COLO668 (cell line): Measurements from ENCODE around the gene LRRC45.
"Not testable (repeated sequence)": the region's sequence is repeated elsewhere in the genome, so short reads cannot be mapped to it uniquely, and the experiment has no call there.

Source experiments
- DNase-seq: peaks from one replicate; lab custom pipeline; 2025; ENCODE audit not compliant: unreplicated experiment; lab: John Stamatoyannopoulos, UW

LRRC45 gene

DNA sequence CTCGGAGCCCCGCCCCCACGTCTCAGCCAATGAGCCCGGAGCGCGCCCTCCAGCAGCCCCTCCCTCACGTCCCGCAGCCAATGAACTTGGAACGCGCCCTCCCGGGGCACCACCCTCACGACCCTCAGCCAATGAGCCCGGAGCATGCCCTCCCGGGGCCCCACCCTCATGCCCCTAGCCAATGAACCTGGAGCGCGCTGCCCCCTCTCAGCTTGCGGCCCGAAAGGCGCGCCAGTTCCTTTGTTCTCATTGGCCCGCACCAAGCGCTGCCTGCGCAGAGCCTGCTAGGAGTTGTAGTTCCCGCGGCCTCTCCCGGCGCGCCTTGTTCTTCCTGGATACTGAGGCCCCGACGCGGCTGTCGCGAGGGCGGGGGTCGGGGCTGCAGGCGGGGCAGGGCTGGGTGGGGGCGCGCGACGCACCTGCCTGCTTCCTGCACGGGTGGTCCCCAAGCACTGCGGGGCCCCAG is at the start of gene LRRC45:
Gene LRRC45, plus strand, starts transcription at position 325 of the 466 bp plus-strand sequence. CDS start 339 bp downstream, outside the sequence.
- peak; percentile 99 for DNase-seq

DNA sequence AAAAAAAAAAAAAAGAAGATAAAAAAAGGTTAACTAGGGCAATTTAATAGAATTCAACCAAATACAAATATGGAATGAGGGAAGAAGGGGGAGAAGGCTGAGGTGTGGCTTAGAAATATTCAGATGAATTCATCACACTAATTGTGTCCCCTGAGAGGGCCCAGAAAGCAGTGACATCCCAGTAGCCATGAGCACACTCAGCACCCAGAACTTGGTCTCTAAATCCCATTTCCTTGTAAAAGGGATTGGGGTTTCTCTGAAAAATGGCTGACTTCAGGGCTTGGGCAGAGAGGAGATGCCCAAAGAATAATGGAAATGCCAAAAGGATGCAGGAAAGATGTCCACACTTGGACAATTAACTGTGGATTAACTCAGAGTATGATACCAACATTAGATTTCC is 49.7 kb upstream of the LRRC45 start:
- DNase-seq: no peak

DNA sequence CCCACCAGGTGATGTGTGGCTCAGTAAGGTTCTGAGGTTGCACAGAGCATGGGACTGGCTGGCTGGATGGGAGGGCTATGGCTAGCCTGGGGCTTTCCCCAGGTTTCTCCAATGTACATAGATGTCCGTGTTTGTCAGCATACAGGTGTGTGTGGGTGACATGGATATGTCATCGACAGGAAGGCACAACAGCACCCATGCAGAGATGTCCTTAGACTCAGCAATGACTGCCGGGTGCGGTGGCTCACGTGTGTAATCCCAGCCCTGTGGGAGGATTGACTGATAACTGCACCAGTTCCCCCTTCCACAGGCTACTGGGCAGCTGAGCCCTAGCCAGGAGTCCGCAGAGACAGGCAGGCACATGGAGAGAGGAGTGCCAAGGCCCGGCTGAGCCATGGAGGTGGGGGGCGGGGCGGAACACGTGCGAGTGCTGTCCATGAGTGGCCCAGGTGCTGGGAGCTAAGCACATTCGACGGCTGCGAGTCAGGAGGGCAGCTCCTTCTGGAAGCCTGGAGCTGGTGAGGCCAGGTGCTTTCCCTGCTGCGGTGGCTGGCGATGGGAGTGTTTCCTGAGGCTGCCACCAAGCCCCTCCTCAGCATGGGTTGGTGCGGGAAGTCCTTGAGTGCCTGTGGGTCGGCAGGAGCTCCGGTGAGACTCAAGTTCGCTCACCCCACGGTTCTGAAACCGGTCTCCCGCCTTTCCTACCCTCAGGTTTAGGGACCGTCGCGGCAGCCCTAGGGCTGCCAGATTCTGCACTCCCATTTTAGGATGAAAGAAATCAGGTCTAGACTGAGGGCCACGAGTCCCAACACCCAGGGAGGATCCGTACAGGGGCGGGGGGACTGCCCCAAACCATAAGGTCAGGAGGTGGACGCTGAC is 46.5 kb upstream of the LRRC45 start:
- peak; percentile 82 for DNase-seq

DNA sequence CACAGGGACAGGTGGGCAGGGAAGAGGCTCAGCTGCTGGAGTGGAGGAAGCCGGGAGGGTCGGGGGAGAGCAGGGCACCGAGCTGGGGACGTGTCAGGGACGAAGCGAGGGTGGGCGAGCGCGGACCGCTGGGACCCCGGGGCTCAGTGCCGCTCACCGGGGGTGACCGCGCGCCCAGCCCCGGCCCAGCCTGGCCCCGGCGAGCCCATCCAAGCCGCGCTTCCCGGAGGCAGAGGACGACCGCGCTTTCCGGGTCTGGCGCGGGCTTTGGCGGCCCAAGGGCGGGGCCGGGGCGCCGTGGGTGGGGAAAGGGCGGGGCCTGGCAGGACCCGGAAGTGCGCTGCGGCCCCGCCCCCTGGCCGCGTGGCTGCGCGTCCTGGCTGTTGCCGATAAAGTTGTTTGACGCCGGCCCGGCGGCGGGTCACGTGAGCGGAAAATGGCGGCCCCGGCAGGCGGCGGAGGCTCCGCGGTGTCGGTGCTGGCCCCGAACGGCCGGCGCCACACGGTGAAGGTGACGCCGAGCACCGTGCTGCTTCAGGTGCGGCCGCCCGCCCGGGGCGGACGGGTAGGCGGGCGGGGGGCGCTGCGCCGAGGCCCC is 45.8 kb upstream of the LRRC45 start, which contains the start of gene ASPSCR1:
Gene ASPSCR1, plus strand, starts transcription at position 419 of the 598 bp plus-strand sequence. Its CDS starts 18 bp downstream, at position 437.
- DNase-seq: peak; percentile 89

DNA sequence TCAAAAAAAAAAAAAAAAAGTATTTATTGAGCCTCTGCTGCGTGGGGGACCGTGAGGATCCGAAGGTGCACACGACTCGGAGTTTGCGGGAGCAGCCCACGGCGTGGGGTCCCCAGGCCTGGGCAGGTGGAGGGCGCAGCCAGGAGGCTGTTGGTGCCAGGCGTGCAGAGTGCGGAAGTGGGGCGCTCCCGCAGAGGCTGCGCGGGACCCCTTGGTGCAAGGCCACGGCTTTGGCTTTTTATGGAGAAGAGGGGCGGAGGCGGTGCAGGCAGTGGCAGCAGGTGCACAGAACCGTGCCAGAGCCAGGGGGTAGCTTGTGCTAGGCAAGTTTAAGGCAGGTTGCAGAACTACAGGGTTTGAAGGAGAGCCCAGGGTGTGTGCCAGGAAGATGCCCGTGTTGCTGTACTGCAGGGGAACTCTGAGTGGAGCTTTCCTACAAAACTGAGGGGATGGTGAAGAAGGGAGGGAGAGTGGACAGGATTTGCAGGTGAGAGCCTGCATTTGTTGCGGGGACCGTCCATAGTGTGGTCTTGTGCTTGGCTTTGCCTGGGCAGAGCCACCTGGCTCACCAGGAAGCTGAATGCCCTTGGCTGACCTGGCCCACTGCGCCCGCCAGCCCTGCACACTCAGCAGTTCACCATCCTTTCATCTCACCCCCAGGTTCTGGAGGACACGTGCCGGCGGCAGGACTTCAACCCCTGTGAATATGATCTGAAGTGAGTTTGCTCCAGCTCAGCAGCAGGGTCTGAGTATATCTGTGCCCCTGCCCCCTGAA is 44.4 kb upstream of the LRRC45 start:
- DNase-seq: peak; percentile 16

DNA sequence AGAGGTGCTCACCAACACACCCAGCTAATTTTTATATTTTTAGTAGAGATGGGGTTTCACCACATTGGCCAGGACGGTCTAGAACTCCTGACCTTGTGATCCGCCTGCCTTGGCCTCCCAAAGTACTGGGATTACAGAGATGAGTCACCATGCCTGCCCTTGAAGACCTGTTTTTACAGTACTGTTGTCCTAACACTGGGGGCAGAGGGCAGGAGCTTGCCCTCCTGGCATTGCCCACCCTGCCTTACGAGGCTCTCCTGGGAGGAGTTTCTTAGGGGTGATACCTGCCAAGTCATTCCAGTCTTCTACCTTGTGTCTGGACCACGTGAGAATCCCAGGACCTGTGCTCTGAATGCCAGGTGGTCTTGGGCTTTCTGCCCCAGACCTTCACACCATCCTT is 43.0 kb upstream of the LRRC45 start:
- DNase-seq: no peak

DNA sequence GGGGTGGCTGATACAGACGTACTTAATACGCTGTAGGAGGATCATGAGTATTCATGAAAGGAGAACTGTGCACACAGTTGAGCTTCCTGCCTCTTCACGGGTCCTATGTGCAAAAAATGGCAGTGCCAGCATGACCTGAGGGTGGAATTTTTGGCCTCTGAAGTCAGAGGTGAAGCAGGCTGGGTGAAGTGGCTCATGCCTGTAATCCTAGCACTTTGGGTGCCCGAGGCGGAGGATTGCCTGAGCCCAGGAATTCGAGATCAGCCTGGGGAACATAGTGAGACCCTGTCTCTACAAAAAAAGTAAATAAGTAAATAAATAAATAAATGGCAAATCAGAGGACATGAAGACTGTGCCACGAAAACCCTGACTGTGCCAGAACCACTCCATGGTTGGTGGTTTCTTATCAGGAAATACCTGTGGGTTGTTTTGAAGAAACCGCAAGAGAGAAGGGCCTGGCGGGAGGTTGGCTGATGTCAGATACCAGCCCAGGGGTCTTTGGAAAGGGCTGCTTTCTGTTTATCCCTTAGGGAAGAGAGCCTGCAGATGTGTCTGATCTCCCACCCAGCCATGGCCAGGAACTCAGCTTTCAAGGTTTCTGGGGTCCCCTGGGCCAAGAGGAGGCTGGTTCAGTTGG is 42.3 kb upstream of the LRRC45 start:
- DNase-seq: no peak

DNA sequence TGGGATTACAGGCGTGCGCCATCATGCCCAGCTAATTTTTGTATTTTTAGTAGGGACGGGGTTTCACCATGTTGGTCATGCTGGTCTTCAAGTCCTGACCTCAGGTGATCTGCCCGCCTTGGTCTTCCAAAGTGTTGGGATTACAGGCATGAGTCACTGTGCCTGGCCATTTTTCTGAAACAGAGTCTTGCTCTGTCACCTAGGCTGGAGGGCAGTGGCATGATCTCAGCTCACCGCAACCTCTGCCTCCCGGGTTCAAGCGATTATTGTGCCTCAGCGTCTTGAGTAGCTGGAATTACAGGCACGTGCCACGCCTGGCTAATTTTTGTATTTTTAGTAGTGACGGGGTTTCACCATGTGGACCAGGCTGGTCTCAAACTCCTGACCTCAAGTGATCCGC is 41.6 kb upstream of the LRRC45 start:
- not testable (repeated sequence) for DNase-seq

DNA sequence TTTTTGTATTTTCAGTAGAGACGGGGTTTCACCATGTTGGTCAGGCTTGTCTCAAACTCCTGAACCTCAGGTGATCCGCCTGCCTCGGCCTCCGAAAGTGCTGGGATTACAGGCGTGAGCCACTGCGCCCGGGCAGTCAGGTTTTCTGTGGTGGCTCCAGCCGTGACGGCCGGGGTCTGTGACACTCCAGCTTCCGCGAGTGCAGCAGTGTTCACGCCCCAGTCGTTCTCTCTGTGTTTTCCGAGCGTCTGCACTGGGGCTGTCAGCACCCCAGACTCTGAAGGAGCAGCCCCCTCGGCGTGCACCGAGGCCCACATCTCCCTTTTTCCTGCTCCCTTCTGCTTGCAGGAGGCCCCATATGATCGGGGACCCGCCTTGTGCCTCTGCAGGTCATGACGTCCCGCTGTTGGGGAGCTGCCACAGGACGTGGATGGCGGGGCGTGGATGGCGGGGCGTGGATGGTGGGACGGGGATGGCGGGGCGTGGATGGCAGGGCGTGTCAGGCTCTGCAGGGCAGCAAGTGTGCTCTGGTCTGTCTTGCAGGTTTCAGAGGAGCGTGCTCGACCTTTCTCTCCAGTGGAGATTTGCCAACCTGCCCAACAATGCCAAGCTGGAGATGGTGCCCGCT is 40.0 kb upstream of the LRRC45 start:
- no peak for DNase-seq

DNA sequence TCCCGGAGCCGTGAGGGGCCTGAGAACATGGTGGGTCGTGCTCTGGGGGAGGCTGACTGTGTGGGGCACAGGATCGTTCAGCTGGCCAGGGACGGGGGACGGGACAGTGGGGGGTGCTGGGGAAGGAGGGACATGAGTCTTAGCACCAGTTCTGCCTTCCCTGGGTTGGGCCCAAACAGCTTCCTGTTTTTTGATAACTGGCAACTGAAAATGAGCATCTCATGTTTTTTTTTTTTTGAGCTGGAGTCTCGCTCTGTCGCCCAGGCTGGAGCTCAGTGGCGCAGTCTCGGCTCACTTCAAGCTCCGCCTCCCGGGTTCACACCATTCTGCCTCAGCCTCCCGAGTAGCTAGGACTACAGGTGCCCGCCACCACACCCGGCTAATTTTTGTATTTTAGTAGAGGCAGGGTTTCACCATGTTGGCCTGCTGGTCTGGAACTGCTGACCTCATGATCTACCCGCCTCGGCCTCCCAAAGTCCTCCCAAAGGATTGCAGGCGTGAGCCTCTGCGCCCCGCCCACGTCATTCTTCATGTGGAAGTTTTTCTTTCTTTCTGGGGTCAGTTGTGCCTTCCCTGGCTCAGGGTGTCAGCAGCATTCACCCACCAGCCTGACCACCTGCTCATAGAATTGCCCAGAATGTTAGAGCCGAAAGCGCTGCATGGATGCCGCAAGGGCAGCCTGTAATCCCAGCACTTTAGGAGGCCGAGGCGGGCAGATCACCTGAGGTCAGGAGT is 39.3 kb upstream of the LRRC45 start:
- no peak for DNase-seq

DNA sequence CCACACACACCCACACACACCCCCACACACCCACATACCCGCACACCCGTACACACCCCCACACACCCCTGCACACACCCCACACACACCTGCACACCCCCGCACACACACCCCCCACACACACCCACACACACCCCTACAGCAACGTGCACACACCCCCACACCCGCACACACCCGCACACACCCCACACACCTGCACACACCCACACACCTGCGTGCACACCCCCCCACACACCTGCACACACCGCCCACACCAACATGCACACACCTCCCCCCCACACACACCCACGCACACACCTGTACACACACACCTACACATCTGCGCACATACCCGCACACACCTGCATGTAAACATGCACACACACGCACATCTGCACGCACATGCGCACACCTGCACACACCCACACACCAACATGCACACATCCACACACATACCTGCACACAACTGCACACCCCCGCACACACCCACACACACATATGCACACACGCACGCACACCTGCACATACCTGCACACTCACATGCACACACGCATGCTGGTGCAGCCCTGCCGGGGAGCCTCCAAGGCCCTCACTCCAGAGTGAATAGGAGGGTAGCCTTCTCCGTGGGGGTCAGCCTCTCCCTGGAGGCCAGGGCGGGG is 38.2 kb upstream of the LRRC45 start:
- no peak for DNase-seq

DNA sequence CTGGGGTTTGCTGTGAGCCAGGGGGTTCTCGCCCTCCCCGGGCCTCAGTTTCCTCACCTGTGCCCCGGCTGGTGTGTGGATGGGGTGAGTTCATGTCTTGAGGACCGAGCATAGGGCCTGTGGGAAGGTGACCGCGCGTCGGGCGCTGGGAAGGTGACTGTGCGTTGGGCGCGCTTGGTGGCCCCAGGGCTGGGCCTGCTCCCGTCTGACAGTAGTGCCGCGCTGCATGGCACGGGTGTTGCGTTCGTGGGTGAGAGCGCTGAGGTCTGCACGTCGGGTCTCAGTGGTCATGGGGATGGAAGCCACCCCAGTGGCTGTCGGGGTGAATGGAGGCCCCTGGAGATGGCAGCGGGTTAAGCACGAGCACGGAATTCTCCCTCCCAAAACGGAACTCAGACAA is 36.5 kb upstream of the LRRC45 start:
- DNase-seq: no peak

DNA sequence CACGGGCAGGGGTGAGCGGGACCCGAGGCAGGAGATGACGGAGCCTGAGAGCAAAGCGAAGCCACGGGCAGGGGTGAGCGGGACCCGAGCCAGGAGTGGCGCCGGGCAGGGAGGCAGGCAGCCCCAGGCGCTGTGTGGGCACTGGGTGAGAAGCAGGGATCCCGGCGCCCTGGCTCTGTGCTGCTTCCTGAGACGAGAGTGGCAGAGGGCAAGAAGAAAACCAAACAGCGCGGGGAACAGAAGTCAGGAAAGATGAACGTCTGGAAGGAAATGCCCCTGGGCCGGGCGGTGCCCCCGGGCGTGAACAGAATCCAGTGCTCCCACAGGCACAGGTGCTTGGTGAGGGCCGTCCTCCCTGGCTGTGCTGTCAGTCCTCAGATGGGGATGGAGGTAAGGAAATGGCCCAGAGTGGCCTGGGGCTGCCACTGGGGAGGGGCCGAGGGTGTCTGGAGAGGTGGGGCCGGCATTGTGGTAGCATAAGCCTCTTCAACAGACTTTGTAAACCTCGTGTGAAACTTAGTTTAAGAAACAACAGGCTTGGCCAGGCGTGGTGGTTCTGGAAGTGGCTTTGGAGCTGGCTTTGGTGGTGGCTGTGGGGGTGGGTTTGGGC is 35.8 kb upstream of the LRRC45 start:
- no peak for DNase-seq

DNA sequence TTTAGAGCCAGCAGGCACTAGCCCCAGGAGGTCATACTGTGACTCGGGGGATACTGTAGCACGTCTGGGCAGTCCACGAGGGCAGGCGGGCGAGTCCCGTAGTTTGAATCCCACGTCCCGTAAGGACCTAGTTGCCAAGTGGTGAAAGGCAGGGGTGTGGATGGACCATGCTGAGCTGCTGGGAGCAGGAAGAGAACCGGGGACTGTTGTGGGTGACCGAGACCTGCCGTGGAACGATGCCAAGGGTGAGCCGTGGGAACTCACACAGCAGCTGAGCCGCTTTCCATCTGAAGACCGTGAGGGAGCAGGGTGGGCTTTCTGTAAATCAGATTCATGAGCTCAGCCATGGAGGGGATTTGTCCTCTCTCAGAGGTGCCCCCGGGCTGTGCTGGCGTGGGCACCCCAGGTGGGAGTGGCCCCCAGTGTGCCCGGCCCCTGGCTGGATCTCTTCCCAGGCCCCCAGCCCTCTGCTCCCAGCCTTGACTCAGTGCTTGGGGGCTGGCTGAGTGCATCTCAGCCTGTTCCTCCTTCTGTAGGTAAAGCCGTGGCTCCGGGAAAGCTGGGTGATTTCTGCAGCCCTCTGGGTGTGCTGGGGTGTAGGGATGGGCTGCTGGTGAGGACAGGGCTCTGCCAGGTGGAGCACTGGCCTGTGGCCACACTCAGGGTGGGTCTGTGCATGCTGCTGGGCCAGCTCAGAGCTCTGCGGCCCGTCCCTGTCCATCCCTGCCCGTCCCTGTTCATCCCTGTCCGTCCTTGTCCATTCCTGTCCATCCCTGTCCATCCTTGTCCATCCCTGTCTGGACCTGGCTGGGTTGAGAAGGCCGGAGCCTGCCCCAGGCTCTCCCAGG is 32.0 kb upstream of the LRRC45 start:
- no peak for DNase-seq

DNA sequence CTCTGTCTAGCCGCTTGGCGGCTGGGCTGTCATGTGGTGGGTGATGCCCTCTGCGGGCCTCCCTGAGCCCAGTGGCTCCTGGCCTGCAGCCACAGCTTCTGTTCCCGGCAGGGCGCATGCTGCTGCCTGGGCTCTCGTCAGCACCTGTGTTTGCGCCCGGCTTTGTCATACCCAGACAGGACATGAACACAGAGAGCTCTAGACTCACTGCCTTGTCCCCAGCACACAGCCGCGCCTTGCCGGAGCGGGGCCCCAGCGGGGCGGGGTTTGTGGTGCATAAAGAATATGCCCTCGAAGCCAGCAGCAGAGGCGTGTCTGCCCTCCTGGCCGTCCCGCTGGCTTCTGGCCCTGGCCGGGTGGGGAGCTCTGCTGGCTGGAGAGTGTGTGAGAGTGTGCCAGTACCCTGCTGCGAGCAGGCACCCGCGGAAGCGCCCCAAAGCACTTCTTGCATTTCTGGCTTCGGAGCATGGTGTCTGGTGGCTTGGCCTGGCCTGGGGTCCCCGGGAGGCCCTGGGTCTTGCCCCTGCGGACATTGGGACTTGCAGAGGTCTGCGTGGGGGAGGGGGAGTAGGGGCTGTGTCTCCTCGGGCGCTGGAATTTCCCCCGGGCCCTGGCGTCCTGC is 31.3 kb upstream of the LRRC45 start:
- DNase-seq: peak; percentile 64

DNA sequence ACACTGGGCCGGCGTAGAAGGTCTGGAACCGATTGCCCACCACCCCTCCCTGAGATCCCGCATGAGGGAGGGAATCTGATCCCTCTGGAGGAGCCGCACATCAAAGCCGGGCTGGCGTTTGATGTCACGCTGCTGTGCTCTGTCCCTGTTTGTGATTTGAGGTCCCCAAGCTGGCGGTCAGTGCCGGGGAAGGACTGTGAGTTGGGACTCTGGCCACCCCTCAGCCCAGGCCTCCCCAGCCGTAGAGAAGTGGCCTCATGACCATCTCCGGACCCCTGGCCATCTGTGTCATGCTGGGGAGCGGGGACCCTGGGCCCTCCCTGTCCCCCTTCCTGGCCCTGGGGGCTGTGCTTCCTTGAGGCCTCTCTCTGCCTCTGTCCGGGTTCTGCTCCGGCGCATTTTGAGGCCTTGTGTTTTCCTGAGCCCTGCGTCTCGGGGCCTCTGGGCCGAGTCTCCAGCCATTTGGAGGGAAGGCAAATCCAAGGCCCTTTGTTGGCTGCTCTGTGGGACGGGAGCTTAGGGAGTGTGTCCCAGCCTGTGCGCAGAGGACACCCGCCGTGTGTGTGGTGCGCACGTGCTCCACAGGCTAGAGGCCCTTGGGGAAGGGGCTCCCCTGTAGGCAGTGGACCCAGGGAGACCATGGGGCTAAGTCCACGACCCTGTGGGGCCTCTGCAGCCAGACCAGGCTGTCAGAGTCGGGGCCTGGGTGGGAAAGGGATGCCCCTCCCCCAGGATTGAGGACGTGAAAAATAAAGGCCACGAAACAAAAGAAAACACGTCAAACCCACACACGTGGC is 30.6 kb upstream of the LRRC45 start:
- no peak for DNase-seq
